CD4-positive, alpha-beta T cell (primary cell): Measurements from ENCODE around the gene TMEM167B. TPM values are rescaled to one million over a fixed set of nuclear protein-coding genes. Genes with fewer than 3 reads are reported as not detected.

Experiments used
- ATAC-seq: fragments of 200-7000 bp; cut with Tn5 transposase; one replicate; pipeline ENCODE4 v1.10.0; 2022; ENCODE audit warnings: mild to moderate bottlenecking; ENCODE audit not compliant: poor library complexity
- CTCF ChIA-PET: fragments of 350-600 bp; sonication (Branson Sonifier 250); formaldehyde crosslinking; loops from one replicate; lab custom pipeline; 2021; ENCODE audit warnings: antibody characterized with exemption, inconsistent platforms; lab: Charles Lee
- POLR2A ChIA-PET: fragments of 350-600 bp; sonication (Branson Sonifier 250); formaldehyde crosslinking; loops from one replicate; lab custom pipeline; 2021; ENCODE audit warnings: antibody characterized with exemption, inconsistent platforms; lab: Charles Lee
- DNase-seq, 14 experiments: peaks; one replicate each; pipeline ENCODE4 v3.0.0-alpha.2; 2013 to 2020; ENCODE audit warnings: mixed read lengths in 2 of 14
- H3K27ac ChIP-seq, 2 donors: one replicate each; pipeline versions ENCODE4 v1.5.1 to v1.7.0; 2013; ENCODE audit warnings: low read length in 2 of 2, low read depth in 1 of 2, mild to moderate bottlenecking in 1 of 2
- H3K27me3 ChIP-seq, 2 experiments: 1 replicate in 1 of 2; 2 replicates in 1 of 2; pipeline versions ENCODE4 v1.6.1 to v1.7.0; 2013; ENCODE audit warnings: low read length in 2 of 2, control low read depth in 1 of 2, mild to moderate bottlenecking in 1 of 2, moderate library complexity in 1 of 2; ENCODE audit not compliant: insufficient read depth in 2 of 2, control insufficient read depth in 1 of 2
- H3K36me3 ChIP-seq: one replicate; pipeline ENCODE4 v1.6.1; 2013; ENCODE audit warnings: low read length, control low read depth; ENCODE audit not compliant: insufficient read depth
- H3K4me1 ChIP-seq: one replicate; pipeline ENCODE4 v1.6.1; 2013; ENCODE audit warnings: low read length, control low read depth; ENCODE audit not compliant: insufficient read depth
- H3K4me3 ChIP-seq: one replicate; pipeline ENCODE4 v1.5.1; 2013; ENCODE audit warnings: mild to moderate bottlenecking, low read length, moderate library complexity
- H3K9me3 ChIP-seq, 2 experiments: 1 replicate in 1 of 2; 2 replicates in 1 of 2; pipeline versions ENCODE4 v1.6.1 to v1.7.0; 2013; ENCODE audit warnings: low read length in 2 of 2, mild to moderate bottlenecking in 2 of 2, control low read depth in 1 of 2, moderate library complexity in 1 of 2; ENCODE audit not compliant: control insufficient read depth in 1 of 2, insufficient read depth in 1 of 2
- H3K27ac Mint-ChIP-seq: one replicate; pipeline ENCODE4 v1.8.0; 2020; ENCODE audit warnings: mixed read lengths
- H3K27me3 Mint-ChIP-seq: one replicate; pipeline ENCODE4 v1.8.0; 2021; ENCODE audit warnings: mixed read lengths
- H3K36me3 Mint-ChIP-seq: one replicate; pipeline ENCODE4 v1.8.0; 2021; ENCODE audit warnings: low read depth, mixed read lengths
- H3K4me1 Mint-ChIP-seq: one replicate; pipeline ENCODE4 v1.8.0; 2021; ENCODE audit warnings: low read depth, mixed read lengths
- H3K4me3 Mint-ChIP-seq: one replicate; pipeline ENCODE4 v1.8.0; 2020; ENCODE audit warnings: mild to moderate bottlenecking, mixed read lengths
- H3K9me3 Mint-ChIP-seq: one replicate; pipeline ENCODE4 v1.8.0; 2020; ENCODE audit warnings: mixed read lengths
- CTCF ChIP-seq: fragments of 200-600 bp; IDR thresholded peaks from one replicate; pipeline ENCODE4 v1.8.0; 2022; ENCODE audit warnings: antibody characterized with exemption, mild to moderate bottlenecking
- intact Hi-C, 2 experiments: fragments of 100-400 bp; cut with DNase I in 1 of 2; cut with micrococcal nuclease in 1 of 2; formaldehyde crosslinking; loops; one replicate each; pipeline versions ENCODE4 v1.15.1 to v1.9.0; 2023 to 2025; cut with DNase I, micrococcal nuclease
- total RNA-seq, 174 experiments: library from RNA in 2 of 174; stranded (reverse) in 2 of 174; gene quantifications; one replicate each; pipeline ENCODE4 v1.2.3 and lab custom pipeline; 2021 to 2026

TMEM167B gene
- total RNA-seq, 2 experiments from 2014 or later, result 70.2 to 71.0 TPM

- ChIA-PET CTCF (interaction anchor here (1.0 kb wide), 1 partner anchor 34 kb away, joined by 3 read pairs; no protein-coding TSS in a partner anchor), POLR2A (interaction anchor here (1.4 kb wide), 1 partner anchor 80 kb away, joined by 6 read pairs; the partner anchor contains the start of gene SARS1)
- Mint-ChIP-seq H3K4me3 (no peak overlapping the region), H3K27ac (no peak overlapping the region), H3K9me3 (no peaks in the 10 kb centered on the region), H3K4me1 (peaks cover 17% of the 10 kb centered on the region), H3K27me3 (no peaks in the 10 kb centered on the region), H3K36me3 (no peaks in the 10 kb centered on the region)
- ATAC-seq (no peak), DNase-seq (peak in 3 of 14 experiments; percentile 4 to 25 (median 20))
- Histone ChIP-seq H3K9me3 (no peaks in the 10 kb centered on the region), H3K27me3 (no peaks in the 10 kb centered on the region), H3K27ac (no peak overlapping the region), H3K36me3 (no peaks in the 10 kb centered on the region), H3K4me1 (peaks cover 6% of the 10 kb centered on the region), H3K4me3 (no peak overlapping the region)
- intact Hi-C loops, result no loop called here
- TF ChIP-seq CTCF, result no peak
These were observed 43.3 kb downstream of the TMEM167B start for GRCh38 chr1:109133815-109134214.

GRCh38 chr1:109134423-109134822 lies 43.9 kb downstream of the TMEM167B start:
- no peak for ATAC-seq
- Histone ChIP-seq H3K27ac (no peak overlapping the region), H3K4me3 (no peak overlapping the region), H3K36me3 (no peaks in the 10 kb centered on the region), H3K9me3 (no peaks in the 10 kb centered on the region), H3K4me1 (peaks cover 6% of the 10 kb centered on the region), H3K27me3 (no peaks in the 10 kb centered on the region)
- intact Hi-C loops, result no loop called here
- ChIA-PET CTCF (interaction anchor here (1.0 kb wide), 1 partner anchor 35 kb away, joined by 3 read pairs; no protein-coding TSS in a partner anchor), POLR2A (interaction anchor here (1.4 kb wide), 1 partner anchor 79 kb away, joined by 6 read pairs; the partner anchor contains the start of gene SARS1)
- Mint-ChIP-seq H3K27ac (no peak overlapping the region), H3K27me3 (no peaks in the 10 kb centered on the region), H3K4me3 (peak overlapping the region; percentile 30), H3K36me3 (no peaks in the 10 kb centered on the region), H3K4me1 (peaks cover 17% of the 10 kb centered on the region), H3K9me3 (no peaks in the 10 kb centered on the region)
- peak in 1 of 14 experiments; percentile 8 for DNase-seq
- no peak for TF ChIP-seq CTCF

GRCh38 chr1:109135940-109136339 lies 45.4 kb downstream of the TMEM167B start:
- ChIA-PET CTCF (interaction anchor here (1.4 kb wide), 1 partner anchor 8 kb away, joined by 3 read pairs; no protein-coding TSS in a partner anchor), POLR2A (no interaction called here)
- H3K27ac ChIP-seq, result no peak overlapping the region
- no peaks in the 10 kb centered on the region for H3K36me3 ChIP-seq
- Mint-ChIP-seq H3K9me3 (no peaks in the 10 kb centered on the region), H3K27ac (no peak overlapping the region), H3K4me3 (no peak overlapping the region), H3K4me1 (peaks cover 17% of the 10 kb centered on the region), H3K27me3 (no peaks in the 10 kb centered on the region), H3K36me3 (no peaks in the 10 kb centered on the region)
- no peak for DNase-seq
- no peaks in the 10 kb centered on the region for H3K9me3 ChIP-seq
- H3K27me3 ChIP-seq, result no peaks in the 10 kb centered on the region
- no peak overlapping the region for H3K4me3 ChIP-seq
- intact Hi-C loops, result no loop called here
- no peak for TF ChIP-seq CTCF
- H3K4me1 ChIP-seq, result peaks cover 6% of the 10 kb centered on the region
- no peak for ATAC-seq
